Vagina (tissue), 2 donors: ENCODE measurements around the gene MT3.

ENCODE experiments used
- CTCF ChIP-seq, 3 experiments: fragments of 450-650 bp in 2 of 3; fragments of 200-600 bp in 1 of 3; sonication (generic) in 1 of 3; IDR thresholded peaks; one replicate each; pipeline ENCODE4 v1.5.1; 2017 to 2019; ENCODE audit warnings: antibody characterized with exemption in 3 of 3, mild to moderate bottlenecking in 2 of 3, moderate library complexity in 2 of 3
- POLR2A ChIP-seq, 2 donors: fragments of 450-650 bp; IDR thresholded peaks; one replicate each; pipeline ENCODE4 v1.6.1; 2017; ENCODE audit warnings: antibody characterized with exemption in 2 of 2, mild to moderate bottlenecking in 2 of 2, moderate library complexity in 2 of 2
- POLR2AphosphoS5 ChIP-seq, 2 donors: sonication (generic); formaldehyde crosslinking; IDR thresholded peaks; one replicate each; pipeline ENCODE4 v1.9.0; 2017; ENCODE audit warnings: antibody characterized with exemption in 2 of 2, mild to moderate bottlenecking in 2 of 2, low read depth in 1 of 2; ENCODE audit not compliant: insufficient read depth in 1 of 2

- no peak for TF ChIP-seq POLR2A (IDR thresholded peaks at IDR 0.05)
- no peak for TF ChIP-seq CTCF (IDR thresholded peaks at IDR 0.05)
- TF ChIP-seq POLR2AphosphoS5 (IDR thresholded peaks at IDR 0.05; ENCODE audit: insufficient read depth in 1 of 2, low read depth in 1 of 2) = no peak
Measured at GRCh38 chr16:56559109-56559508, 30.2 kb upstream of the MT3 start.
